PC-3 (cell line): Measurements from ENCODE around the gene DAB1. TPM values are rescaled to one million over a fixed set of nuclear protein-coding genes. Genes with fewer than 3 reads are reported as not detected.

Source experiments
- ATAC-seq: fragments of 200-7000 bp; cut with Tn5 transposase; 2 replicates; pipeline ENCODE4 v1.9.1; 2020; ENCODE audit warnings: mild to moderate bottlenecking, moderate library complexity
- BruUV-seq: library from RNA; stranded (reverse); fragments of 400-500 nt; replicated peaks from 2 replicates; lab custom pipeline; 2021; lab: Mats Ljungman, UMichigan
- CTCF ChIA-PET: fragments of 300-600 bp; sonication (Branson Sonifier 250); formaldehyde crosslinking; loops from one replicate; lab custom pipeline; 2022; ENCODE audit warnings: antibody characterized with exemption; lab: Charles Lee
- POLR2A ChIA-PET: fragments of 300-600 bp; sonication (Branson Sonifier 250); formaldehyde crosslinking; loops from one replicate; lab custom pipeline; 2022; ENCODE audit warnings: antibody characterized with exemption; ENCODE audit not compliant: unreplicated experiment; lab: Charles Lee
- DNase-seq: peaks from one replicate; pipeline ENCODE4 v3.0.0-alpha.2; 2015
- H2AFZ ChIP-seq: fragments of 300-600 bp; sonication (generic); 2 replicates; pipeline ENCODE4 v1.6.0; 2016; ENCODE audit warnings: antibody characterized with exemption, low read length
- H3F3A ChIP-seq: fragments of 300-600 bp; sonication (generic); one replicate; pipeline ENCODE4 v1.6.0; 2017; ENCODE audit warnings: antibody characterized with exemption, low read length, control low read depth, mild to moderate bottlenecking; ENCODE audit not compliant: unreplicated experiment
- H3K27ac ChIP-seq: fragments of 300-600 bp; sonication (generic); 2 replicates; pipeline ENCODE4 v1.5.1; 2016; ENCODE audit warnings: mild to moderate bottlenecking, low read length
- H3K27me3 ChIP-seq: fragments of 300-600 bp; sonication (generic); 2 replicates; pipeline ENCODE4 v1.6.1; 2016; ENCODE audit warnings: low read length, mixed read lengths
- H3K36me3 ChIP-seq: fragments of 300-600 bp; sonication (generic); 2 replicates; pipeline ENCODE4 v1.6.1; 2016; ENCODE audit warnings: low read depth, mixed run types, low read length, mixed read lengths
- H3K4me1 ChIP-seq: fragments of 300-600 bp; sonication (generic); 2 replicates; pipeline ENCODE4 v1.5.1; 2016; ENCODE audit warnings: low read length; ENCODE audit not compliant: insufficient read depth
- H3K4me2 ChIP-seq: fragments of 300-600 bp; sonication (generic); 2 replicates; pipeline ENCODE4 v1.6.0; 2016; ENCODE audit warnings: low read length
- H3K4me3 ChIP-seq: fragments of 300-600 bp; sonication (generic); 2 replicates; pipeline ENCODE4 v1.5.1; 2016; ENCODE audit warnings: mild to moderate bottlenecking, low read length, mixed read lengths
- H3K79me2 ChIP-seq: fragments of 300-600 bp; sonication (generic); 2 replicates; pipeline ENCODE4 v1.6.1; 2017; ENCODE audit warnings: low read length, mixed read lengths
- H3K9ac ChIP-seq: fragments of 300-600 bp; sonication (generic); 2 replicates; pipeline ENCODE4 v1.6.0; 2016; ENCODE audit warnings: mild to moderate bottlenecking, low read length
- H3K9me2 ChIP-seq: fragments of 300-600 bp; sonication (generic); replicated peaks from 2 replicates; pipeline ENCODE4 v1.6.1; 2016; ENCODE audit warnings: mixed run types, low read length, mixed read lengths
- H3K9me3 ChIP-seq: fragments of 300-600 bp; sonication (generic); 2 replicates; pipeline ENCODE4 v1.6.1; 2016; ENCODE audit warnings: low read length, mixed read lengths
- H4K20me1 ChIP-seq: fragments of 300-600 bp; sonication (generic); 2 replicates; pipeline ENCODE4 v1.6.1; 2016; ENCODE audit warnings: low read length, mixed read lengths
- CTCF ChIP-seq: fragments of 300-600 bp; sonication (generic); conservative IDR thresholded peaks from 2 replicates; pipeline ENCODE4 v1.5.1; 2017; ENCODE audit warnings: antibody characterized with exemption, low read depth, mild to moderate bottlenecking, low read length
- EZH2 ChIP-seq: fragments of 300-600 bp; sonication (generic); IDR thresholded peaks from one replicate; pipeline ENCODE4 v1.6.1; 2017; ENCODE audit warnings: antibody characterized with exemption, mild to moderate bottlenecking, low read length; ENCODE audit not compliant: unreplicated experiment
- EZH2phosphoT487 ChIP-seq: fragments of 300-600 bp; sonication (generic); IDR thresholded peaks from 2 replicates; pipeline ENCODE4 v1.6.1; 2018; ENCODE audit warnings: mild to moderate bottlenecking, antibody characterized with exemption, low read length, borderline replicate concordance
- intact Hi-C: fragments of 100-400 bp; cut with micrococcal nuclease; formaldehyde crosslinking; loops from 2 replicates; pipeline ENCODE4 v1.9.0; 2023
- total RNA-seq: library from RNA; depleted of rRNA; stranded (reverse); fragments of >200 nt; gene quantifications from 2 replicates; pipeline ENCODE4 v1.2.3, GENCODE V29; 2014

DAB1 gene
- total RNA-seq, 1 experiment from 2014 or later = not detected

- Histone ChIP-seq H3K9me2 (no peaks in the 10 kb centered on the region), H3K4me3 (no peak overlapping the region), H4K20me1 (no peaks in the 10 kb centered on the region), H3K9me3 (no peaks in the 10 kb centered on the region), H3K9ac (no peak overlapping the region), H3K79me2 (no peaks in the 10 kb centered on the region), H2AFZ (no peak overlapping the region), H3K4me2 (no peak overlapping the region), H3K36me3 (no peaks in the 10 kb centered on the region), H3K4me1 (no peaks in the 10 kb centered on the region), H3F3A (no peaks in the 10 kb centered on the region), H3K27ac (no peak overlapping the region), H3K27me3 (no peaks in the 10 kb centered on the region)
- ChIA-PET CTCF (no interaction called here), POLR2A (no interaction called here)
- DNase-seq (no peak), ATAC-seq (no peak)
- no peak for TF ChIP-seq CTCF
- no peak for TF ChIP-seq EZH2phosphoT487
- TF ChIP-seq EZH2 = no peak
- intact Hi-C loops = no loop called here
- BruUV-seq = no TSS peak
These were observed 217.8 kb downstream of the DAB1 start for GRCh38 chr1:57206038-57206437.

GRCh38 chr1:57204942-57205787 is 218.7 kb downstream of the DAB1 start:
- Histone ChIP-seq H3K27ac (no peak overlapping the region), H2AFZ (no peak overlapping the region), H3K27me3 (no peaks in the 10 kb centered on the region), H3F3A (no peaks in the 10 kb centered on the region), H3K4me3 (no peak overlapping the region), H3K4me1 (no peaks in the 10 kb centered on the region), H3K4me2 (no peak overlapping the region), H3K9ac (no peak overlapping the region), H3K36me3 (no peaks in the 10 kb centered on the region), H3K9me2 (no peaks in the 10 kb centered on the region), H4K20me1 (no peaks in the 10 kb centered on the region), H3K9me3 (no peaks in the 10 kb centered on the region), H3K79me2 (no peaks in the 10 kb centered on the region)
- POLR2A ChIA-PET = no interaction called here
- intact Hi-C loops = no loop called here
- TF ChIP-seq EZH2 (no peak), CTCF (no peak), EZH2phosphoT487 (no peak)
- no TSS peak for BruUV-seq
- no peak for DNase-seq
- no peak for ATAC-seq
- CTCF ChIA-PET = no interaction called here

GRCh38 chr1:57204091-57204490 is 219.8 kb downstream of the DAB1 start:
- no peaks in the 10 kb centered on the region for H4K20me1 ChIP-seq
- no peak overlapping the region for H3K4me3 ChIP-seq
- H3K27ac ChIP-seq = no peak overlapping the region
- no peaks in the 10 kb centered on the region for H3K9me3 ChIP-seq
- H3K4me1 ChIP-seq = no peaks in the 10 kb centered on the region
- H3F3A ChIP-seq = no peaks in the 10 kb centered on the region
- no peak overlapping the region for H2AFZ ChIP-seq
- no peaks in the 10 kb centered on the region for H3K79me2 ChIP-seq
- H3K27me3 ChIP-seq = no peaks in the 10 kb centered on the region
- H3K4me2 ChIP-seq = no peak overlapping the region
- POLR2A ChIA-PET = no interaction called here
- ATAC-seq (no peak), DNase-seq (no peak)
- no peak overlapping the region for H3K9ac ChIP-seq
- CTCF ChIA-PET = no interaction called here
- BruUV-seq = no TSS peak
- H3K9me2 ChIP-seq = no peaks in the 10 kb centered on the region
- H3K36me3 ChIP-seq = no peaks in the 10 kb centered on the region
- TF ChIP-seq CTCF (no peak), EZH2 (no peak), EZH2phosphoT487 (no peak)
- intact Hi-C loops = no loop called here
